Activated naive CD4-positive, alpha-beta T cell treated with anti-CD3 and anti-CD28 coated beads, Interleukin-2, amount 10 ng/mL, durations not matched to agents 7 days and 5 days (primary cell): ENCODE data around the gene HINT1.
"Not testable (repeated sequence)": the region's sequence is repeated elsewhere in the genome, so short reads cannot be mapped to it uniquely, and the experiment has no call there.

Experiments
- CTCF ChIA-PET: fragments of 350-600 bp; sonication (Branson Sonifier 250); formaldehyde crosslinking; loops from one replicate; lab custom pipeline; 2021; ENCODE audit warnings: antibody characterized with exemption; lab: Charles Lee
- DNase-seq: peaks from one replicate; pipeline ENCODE4 v3.0.0-alpha.2; 2020
- H3K27ac Mint-ChIP-seq: one replicate; pipeline ENCODE4 v1.8.0; 2021; ENCODE audit warnings: mild to moderate bottlenecking, moderate library complexity, mixed read lengths
- H3K27me3 Mint-ChIP-seq: one replicate; pipeline ENCODE4 v1.8.0; 2021; ENCODE audit warnings: mild to moderate bottlenecking, mixed read lengths
- H3K36me3 Mint-ChIP-seq: one replicate; pipeline ENCODE4 v1.8.0; 2021; ENCODE audit warnings: mixed read lengths
- H3K4me1 Mint-ChIP-seq: one replicate; pipeline ENCODE4 v1.8.0; 2021; ENCODE audit warnings: mixed read lengths
- H3K4me3 Mint-ChIP-seq: one replicate; pipeline ENCODE4 v1.8.0; 2021; ENCODE audit warnings: mild to moderate bottlenecking, moderate library complexity, mixed read lengths
- H3K9me3 Mint-ChIP-seq: one replicate; pipeline ENCODE4 v1.8.0; 2021; ENCODE audit warnings: mixed read lengths

The HINT1 gene

DNA sequence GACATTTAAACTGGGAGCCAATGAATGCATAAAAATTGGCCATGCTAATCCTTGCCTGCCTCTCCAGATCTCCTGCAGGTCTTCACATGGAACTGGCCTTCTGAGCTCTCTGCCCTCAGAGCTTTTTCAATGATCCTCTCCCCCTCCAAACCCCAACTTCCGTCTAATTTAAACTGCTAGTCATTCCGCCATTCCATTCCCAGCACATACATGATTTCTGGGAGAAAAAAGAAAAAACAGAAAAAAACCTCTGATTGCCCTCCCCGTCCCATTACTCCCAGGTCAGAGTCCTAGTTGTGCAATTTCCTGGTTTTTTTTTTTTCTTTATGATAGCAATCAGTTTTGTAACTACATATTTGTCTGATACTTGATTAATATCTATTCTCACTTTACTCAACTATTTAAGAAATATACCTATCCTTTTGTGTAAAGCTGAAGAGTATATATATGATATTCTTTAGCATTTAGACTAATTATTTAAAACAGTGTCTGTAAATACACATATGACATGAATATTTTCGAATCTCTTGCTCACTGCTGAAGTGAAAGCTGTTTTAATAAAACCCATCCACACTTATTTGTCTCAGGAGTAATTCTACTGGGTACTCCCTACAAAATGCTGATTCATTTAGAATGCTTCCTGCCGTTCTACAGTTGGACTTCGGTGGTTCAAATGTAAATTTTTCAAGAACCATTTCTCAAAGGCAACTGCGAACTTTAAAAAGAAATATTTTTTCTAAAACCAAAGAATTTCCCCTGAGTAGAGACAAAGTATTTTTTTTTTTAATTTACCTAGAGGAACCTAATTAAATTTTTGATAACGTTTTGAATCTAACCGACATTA, 1.6 kb downstream of the HINT1 start:
- Mint-ChIP-seq H3K4me3 (peak overlapping the region; percentile 85), H3K27me3 (peaks cover 4% of the 10 kb centered on the region), H3K4me1 (peaks cover 62% of the 10 kb centered on the region), H3K9me3 (no peaks in the 10 kb centered on the region), H3K27ac (peak overlapping the region; percentile 95), H3K36me3 (peaks cover 45% of the 10 kb centered on the region)
- no peak for DNase-seq
- CTCF ChIA-PET, result interaction anchor here (1.0 to 1.7 kb wide), 5 partner anchors 89 to 232 kb away, joined by 3 to 9 read pairs (median 3); partner anchors contain the start of gene CDC42SE2

DNA sequence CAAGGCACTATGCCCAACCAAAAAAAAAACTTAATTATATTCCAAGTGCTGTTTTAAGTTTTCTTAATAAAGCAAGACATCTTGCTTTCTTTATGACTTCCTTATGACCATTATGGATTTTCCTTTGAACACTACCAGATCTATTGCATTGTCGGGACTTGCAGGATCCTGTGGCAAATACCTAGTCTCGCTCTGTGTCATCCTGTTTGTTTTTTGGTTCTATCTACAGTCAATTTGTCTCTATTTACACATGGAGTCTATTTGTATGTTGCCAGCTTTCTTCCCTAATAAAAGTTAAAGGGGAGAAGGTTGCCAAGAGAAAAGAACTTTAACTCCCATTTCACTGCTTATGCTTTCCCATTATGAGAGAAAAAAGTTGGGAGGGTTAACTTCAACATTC, 4.9 kb downstream of the HINT1 start:
- no peak overlapping the region for H3K4me3 Mint-ChIP-seq
- H3K36me3 Mint-ChIP-seq, result peaks cover 65% of the 10 kb centered on the region
- H3K27me3 Mint-ChIP-seq, result peaks cover 3% of the 10 kb centered on the region
- H3K4me1 Mint-ChIP-seq, result peaks cover 58% of the 10 kb centered on the region
- no peak for DNase-seq
- H3K27ac Mint-ChIP-seq, result no peak overlapping the region
- H3K9me3 Mint-ChIP-seq, result no peaks in the 10 kb centered on the region
- CTCF ChIA-PET, result interaction anchor here (1.0 kb wide), 1 partner anchor 263 kb away, joined by 3 read pairs; no protein-coding TSS in a partner anchor

DNA sequence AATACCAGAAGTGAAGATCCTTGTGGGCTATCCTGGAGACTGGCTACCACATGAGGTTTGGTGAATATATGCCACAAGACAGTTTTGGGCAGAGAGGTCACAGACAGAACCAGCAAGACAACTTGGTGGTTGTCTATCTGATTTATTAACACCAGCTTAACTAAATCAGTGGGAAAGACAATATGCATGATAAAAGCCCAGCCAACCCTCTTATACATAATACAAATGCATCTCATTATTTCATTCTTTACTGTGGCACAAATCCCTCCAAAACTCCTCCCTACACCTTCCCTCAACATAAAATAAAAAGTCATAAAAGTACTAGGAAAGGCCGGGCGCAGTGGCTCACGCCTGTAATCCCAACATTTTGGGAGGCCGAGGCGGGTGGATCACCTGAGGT, 8.1 kb downstream of the HINT1 start:
- H3K27me3 Mint-ChIP-seq, result no peaks in the 10 kb centered on the region
- no peak for DNase-seq
- CTCF ChIA-PET, result no interaction called here
- peaks cover 43% of the 10 kb centered on the region for H3K4me1 Mint-ChIP-seq
- no peak overlapping the region for H3K4me3 Mint-ChIP-seq
- peaks cover 52% of the 10 kb centered on the region for H3K36me3 Mint-ChIP-seq
- no peaks in the 10 kb centered on the region for H3K9me3 Mint-ChIP-seq
- no peak overlapping the region for H3K27ac Mint-ChIP-seq

DNA sequence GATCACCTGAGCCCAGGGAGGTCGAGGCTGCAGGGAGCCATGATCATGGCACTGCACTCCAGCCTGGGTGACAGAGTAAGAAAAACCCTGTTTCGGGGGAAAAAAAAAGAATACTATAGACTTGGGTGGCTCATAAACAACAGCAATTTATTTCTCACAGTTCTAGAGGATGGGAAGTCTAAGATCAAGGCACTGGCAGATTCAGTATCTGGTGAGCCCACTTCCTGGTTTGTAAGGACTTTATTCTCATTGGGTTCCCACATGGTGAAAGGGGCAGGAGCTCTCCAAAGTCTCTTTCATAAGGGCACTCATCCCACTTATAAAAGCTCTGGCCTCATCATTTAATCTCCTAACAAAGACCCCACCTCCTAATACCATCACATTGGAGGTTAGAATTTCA, 8.7 kb downstream of the HINT1 start:
- no peak overlapping the region for H3K4me3 Mint-ChIP-seq
- CTCF ChIA-PET, result no interaction called here

DNA sequence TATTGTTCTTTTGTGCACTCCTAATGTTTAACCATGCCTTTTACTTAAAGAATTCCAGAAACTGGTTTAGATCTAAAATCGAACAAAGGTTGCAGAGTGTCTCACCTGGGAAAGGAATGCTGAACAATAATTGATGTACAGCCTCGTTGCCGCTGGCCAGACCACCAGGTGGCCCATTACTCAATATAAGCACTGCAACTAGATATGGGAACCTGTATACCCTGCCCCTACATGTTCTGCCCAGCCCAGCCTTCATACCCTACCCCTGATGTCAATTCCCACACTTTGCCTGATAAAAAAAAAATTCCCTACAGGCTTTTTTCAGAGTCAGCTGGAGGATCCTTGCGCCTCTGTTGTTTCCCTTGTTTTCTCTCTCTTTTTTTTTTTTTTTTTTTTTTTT, 13.8 kb downstream of the HINT1 start:
- Mint-ChIP-seq H3K4me1 (peaks cover 3% of the 10 kb centered on the region), H3K4me3 (no peak overlapping the region), H3K27me3 (no peaks in the 10 kb centered on the region), H3K36me3 (peaks cover 8% of the 10 kb centered on the region), H3K9me3 (no peaks in the 10 kb centered on the region), H3K27ac (no peak overlapping the region)
- no peak for DNase-seq
- CTCF ChIA-PET, result interaction anchor here (0.6 kb wide), 1 partner anchor 10 kb away, joined by 3 read pairs; no protein-coding TSS in a partner anchor

More for the DNA sequence above, 8.7 kb downstream of the HINT1 start:
- H3K27ac Mint-ChIP-seq, result peak overlapping the region; percentile 54
- no peaks in the 10 kb centered on the region for H3K27me3 Mint-ChIP-seq
- no peak for DNase-seq
- peaks cover 38% of the 10 kb centered on the region for H3K4me1 Mint-ChIP-seq
- no peaks in the 10 kb centered on the region for H3K9me3 Mint-ChIP-seq
- H3K36me3 Mint-ChIP-seq, result peaks cover 48% of the 10 kb centered on the region

DNA sequence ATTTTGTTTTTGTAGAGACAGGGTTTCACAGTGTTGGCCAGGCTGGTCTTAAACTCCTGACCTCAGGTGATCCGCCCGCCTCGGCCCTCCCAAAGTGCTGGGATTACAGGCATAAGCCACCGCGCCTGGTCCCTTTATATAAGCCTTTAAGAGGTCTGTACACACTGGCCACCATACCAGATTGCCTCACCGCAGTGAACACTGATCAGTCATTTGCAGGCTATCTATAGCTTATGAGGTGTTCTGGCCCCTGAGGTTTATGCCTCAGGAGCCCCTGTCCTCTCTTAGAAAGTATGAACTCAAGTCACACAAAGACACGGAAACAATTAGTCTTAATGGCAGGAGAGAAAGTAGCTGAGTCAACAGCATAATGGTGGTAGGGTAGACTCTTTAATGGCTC, 14.6 kb downstream of the HINT1 start:
- H3K27ac Mint-ChIP-seq, result no peak overlapping the region
- CTCF ChIA-PET, result no interaction called here
- DNase-seq, result no peak
- H3K9me3 Mint-ChIP-seq, result no peaks in the 10 kb centered on the region
- H3K27me3 Mint-ChIP-seq, result no peaks in the 10 kb centered on the region
- H3K4me1 Mint-ChIP-seq, result no peaks in the 10 kb centered on the region
- H3K36me3 Mint-ChIP-seq, result peaks cover 4% of the 10 kb centered on the region
- H3K4me3 Mint-ChIP-seq, result no peak overlapping the region

DNA sequence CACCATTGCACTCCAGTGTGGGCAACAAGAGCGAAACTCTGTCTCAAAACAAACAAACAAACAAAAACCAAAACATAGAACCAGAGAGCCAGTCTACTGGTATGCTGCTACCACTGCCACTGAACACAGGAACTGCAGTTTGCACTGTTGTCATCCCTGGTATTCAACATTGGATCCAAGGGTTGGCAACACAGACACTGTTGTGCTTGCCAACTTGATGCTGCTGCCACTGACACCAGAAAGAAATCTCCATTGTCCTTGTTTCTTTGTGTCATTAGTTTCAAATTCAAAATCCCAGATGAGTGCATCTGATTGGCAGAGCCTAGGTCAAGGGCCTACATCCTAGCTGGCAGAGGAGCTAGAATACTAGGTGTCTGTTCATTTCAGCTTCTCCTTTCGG, 16.2 kb downstream of the HINT1 start:
- H3K4me3 Mint-ChIP-seq, result no peak overlapping the region
- no peaks in the 10 kb centered on the region for H3K4me1 Mint-ChIP-seq
- peaks cover 1% of the 10 kb centered on the region for H3K36me3 Mint-ChIP-seq
- H3K27me3 Mint-ChIP-seq, result no peaks in the 10 kb centered on the region
- CTCF ChIA-PET, result no interaction called here
- no peak for DNase-seq
- no peak overlapping the region for H3K27ac Mint-ChIP-seq
- H3K9me3 Mint-ChIP-seq, result no peaks in the 10 kb centered on the region

DNA sequence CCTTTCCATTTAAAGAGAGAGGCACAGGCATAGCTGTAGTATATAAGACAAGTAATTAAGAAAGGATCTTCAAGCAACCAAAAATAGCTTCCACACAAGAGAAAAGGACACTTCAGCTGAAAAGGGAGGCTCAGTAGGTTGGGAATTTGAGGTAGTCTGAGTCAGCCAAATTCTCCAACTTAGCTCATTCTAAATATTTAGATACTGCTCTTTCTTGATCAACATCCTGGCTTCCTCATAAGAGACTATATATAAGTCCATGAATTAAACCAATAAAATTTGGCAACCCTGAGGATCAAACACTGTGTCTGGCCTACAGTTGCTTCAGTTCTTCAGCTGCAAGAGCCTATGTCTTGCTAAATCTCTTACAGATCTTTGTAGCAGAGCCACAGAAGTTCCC, 17.8 kb downstream of the HINT1 start:
- Mint-ChIP-seq H3K4me1 (no peaks in the 10 kb centered on the region), H3K4me3 (no peak overlapping the region), H3K27ac (no peak overlapping the region), H3K27me3 (no peaks in the 10 kb centered on the region), H3K36me3 (no peaks in the 10 kb centered on the region), H3K9me3 (no peaks in the 10 kb centered on the region)
- no peak for DNase-seq
- CTCF ChIA-PET, result no interaction called here

DNA sequence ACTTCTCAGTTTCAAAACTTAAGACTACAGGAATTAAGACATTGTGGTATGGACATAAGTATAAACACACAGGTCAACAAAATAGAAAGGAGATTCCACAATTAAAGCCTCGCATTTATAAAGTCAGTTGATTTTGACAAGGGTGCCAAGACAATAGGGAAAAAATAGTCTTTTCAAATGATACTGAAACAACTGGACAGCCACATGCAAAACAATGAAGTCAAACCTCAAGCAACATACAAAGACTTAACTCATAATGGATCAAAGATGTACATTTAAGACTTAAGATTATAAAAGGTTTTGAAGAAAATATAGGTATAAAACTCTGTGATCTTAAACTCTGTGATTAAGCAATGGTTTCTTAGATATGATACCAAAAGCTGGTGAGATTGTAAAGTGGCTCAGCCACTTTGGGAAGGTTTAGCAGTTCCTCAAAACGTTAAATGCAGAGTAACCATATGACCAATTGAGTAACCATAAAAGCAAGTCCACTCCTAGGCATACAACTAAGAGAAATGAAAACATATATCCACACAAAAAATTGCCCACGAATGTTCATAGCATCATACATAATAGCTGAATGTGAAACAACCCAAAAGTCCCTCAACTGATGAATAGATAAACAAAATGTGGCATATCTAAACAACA, 22.0 kb downstream of the HINT1 start:
- Mint-ChIP-seq H3K4me1 (peaks cover 7% of the 10 kb centered on the region), H3K27me3 (no peaks in the 10 kb centered on the region), H3K36me3 (no peaks in the 10 kb centered on the region), H3K27ac (no peak overlapping the region), H3K9me3 (peaks cover 3% of the 10 kb centered on the region), H3K4me3 (no peak overlapping the region)
- no peak for DNase-seq
- CTCF ChIA-PET, result no interaction called here

DNA sequence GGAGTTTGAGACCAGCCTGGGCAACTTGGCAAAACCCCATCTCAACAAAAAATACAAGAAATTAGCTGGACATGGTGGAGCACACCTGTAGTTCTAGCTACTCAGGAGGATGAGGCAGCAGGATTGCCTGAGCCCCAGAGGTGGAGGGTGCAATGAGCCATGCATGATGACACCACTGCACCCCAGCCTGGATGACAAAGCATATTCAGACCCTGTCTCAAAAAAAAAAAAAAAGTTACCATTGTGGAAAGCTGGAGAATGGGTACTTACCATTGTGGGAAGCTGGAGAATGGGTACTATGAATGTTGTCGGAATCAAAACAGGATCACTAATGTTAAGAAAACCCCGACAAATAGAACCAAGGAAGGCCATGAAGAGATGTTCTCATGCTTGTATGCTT, 25.7 kb downstream of the HINT1 start:
- peaks cover 16% of the 10 kb centered on the region for H3K4me1 Mint-ChIP-seq
- CTCF ChIA-PET, result no interaction called here
- H3K4me3 Mint-ChIP-seq, result no peak overlapping the region
- peaks cover 5% of the 10 kb centered on the region for H3K27me3 Mint-ChIP-seq
- H3K36me3 Mint-ChIP-seq, result peaks cover 6% of the 10 kb centered on the region
- no peak overlapping the region for H3K27ac Mint-ChIP-seq
- no peak for DNase-seq
- H3K9me3 Mint-ChIP-seq, result peaks cover 15% of the 10 kb centered on the region

DNA sequence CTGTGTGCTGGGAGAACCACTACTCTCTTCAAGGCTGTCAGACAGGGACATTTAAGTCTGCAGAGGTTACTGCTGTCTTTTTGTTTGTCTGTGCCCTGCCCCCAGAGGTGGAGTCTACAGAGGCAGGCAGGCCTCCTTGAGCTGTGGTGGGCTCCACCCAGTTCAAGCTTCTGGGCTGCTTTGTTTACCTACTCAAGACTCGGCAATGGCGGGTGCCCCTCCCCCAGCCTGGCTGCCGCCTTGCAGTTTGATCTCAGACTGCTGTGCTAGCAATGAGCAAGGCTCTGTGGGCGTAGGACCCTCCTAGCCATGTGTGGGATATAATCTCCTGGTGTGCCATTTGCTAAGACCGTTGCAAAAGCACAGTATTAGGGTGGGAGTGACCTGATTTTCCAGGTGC, 26.6 kb downstream of the HINT1 start:
- H3K27ac Mint-ChIP-seq, H3K4me3 Mint-ChIP-seq, H3K27me3 Mint-ChIP-seq, CTCF ChIA-PET, H3K36me3 Mint-ChIP-seq: not testable (repeated sequence)
- Mint-ChIP-seq H3K9me3 (peaks cover 18% of the 10 kb centered on the region), H3K4me1 (peaks cover 16% of the 10 kb centered on the region)
- DNase-seq, result peak; percentile 32

DNA sequence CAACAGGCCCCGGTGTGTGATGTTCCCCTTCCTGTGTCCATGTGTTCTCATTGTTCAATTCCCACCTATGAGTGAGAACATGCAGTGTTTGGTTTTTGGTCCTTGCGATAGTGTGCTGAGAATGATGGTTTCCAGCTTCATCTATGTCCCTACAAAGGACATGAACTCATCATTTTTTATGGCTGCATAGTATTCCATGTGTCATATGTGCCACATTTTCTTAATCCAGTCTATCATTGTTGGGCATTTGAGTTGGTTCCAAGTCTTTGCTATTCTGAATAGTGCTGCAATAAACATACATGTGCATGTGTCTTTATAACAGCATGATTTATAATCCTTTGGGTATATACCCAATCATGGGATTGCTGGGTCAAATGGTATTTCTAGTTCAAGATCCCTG, 32.0 kb downstream of the HINT1 start:
- H3K27ac Mint-ChIP-seq, CTCF ChIA-PET, H3K4me3 Mint-ChIP-seq, DNase-seq, H3K27me3 Mint-ChIP-seq, H3K36me3 Mint-ChIP-seq, H3K4me1 Mint-ChIP-seq: not testable (repeated sequence)
- H3K9me3 Mint-ChIP-seq, result peaks cover 14% of the 10 kb centered on the region

DNA sequence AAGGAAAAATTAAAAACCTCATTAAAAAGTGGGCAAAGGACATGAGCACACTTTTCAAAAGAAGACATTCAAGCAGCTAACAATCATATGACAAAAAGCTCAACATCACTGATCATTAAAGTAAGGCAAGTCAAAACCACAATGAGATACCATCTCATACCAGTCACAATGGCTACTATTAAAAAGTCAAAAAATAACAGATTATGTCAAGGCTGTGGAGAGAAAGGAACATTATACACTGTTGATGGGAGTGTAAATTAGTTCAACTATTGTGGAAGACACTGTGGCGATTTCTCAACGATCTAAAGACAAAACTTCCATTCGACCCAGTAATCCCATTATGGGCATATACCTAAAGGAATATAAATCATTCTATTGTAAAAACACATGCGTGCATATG, 35.8 kb downstream of the HINT1 start:
- DNase-seq, result no peak
- CTCF ChIA-PET, result no interaction called here
- no peaks in the 10 kb centered on the region for H3K27me3 Mint-ChIP-seq
- H3K27ac Mint-ChIP-seq, result no peak overlapping the region
- H3K9me3 Mint-ChIP-seq, result peaks cover 11% of the 10 kb centered on the region
- H3K4me3 Mint-ChIP-seq, result no peak overlapping the region
- no peaks in the 10 kb centered on the region for H3K36me3 Mint-ChIP-seq
- H3K4me1 Mint-ChIP-seq, result no peaks in the 10 kb centered on the region

DNA sequence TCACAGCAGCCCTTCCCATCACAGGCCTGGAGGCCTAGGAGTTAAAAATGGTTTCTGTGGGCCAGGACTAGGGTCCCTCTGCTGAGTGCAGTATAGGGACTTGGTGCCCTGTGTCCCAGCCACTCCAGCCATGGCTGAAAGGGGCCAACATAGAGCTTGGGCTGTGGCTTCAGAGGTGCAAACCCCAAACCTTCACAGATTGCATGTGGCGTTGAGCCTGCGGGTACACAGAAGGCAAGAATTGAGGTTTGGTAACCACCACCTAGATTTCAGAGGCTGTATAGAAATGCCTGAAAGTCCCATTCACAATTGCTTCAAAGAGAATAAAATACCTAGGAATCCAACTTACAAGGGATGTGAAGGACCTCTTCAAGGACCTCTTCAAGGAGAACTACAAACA, 37.8 kb downstream of the HINT1 start:
- H3K27ac Mint-ChIP-seq, H3K4me1 Mint-ChIP-seq, CTCF ChIA-PET, H3K27me3 Mint-ChIP-seq, H3K4me3 Mint-ChIP-seq, DNase-seq, H3K36me3 Mint-ChIP-seq: not testable (repeated sequence)
- H3K9me3 Mint-ChIP-seq, result peaks cover 16% of the 10 kb centered on the region

DNA sequence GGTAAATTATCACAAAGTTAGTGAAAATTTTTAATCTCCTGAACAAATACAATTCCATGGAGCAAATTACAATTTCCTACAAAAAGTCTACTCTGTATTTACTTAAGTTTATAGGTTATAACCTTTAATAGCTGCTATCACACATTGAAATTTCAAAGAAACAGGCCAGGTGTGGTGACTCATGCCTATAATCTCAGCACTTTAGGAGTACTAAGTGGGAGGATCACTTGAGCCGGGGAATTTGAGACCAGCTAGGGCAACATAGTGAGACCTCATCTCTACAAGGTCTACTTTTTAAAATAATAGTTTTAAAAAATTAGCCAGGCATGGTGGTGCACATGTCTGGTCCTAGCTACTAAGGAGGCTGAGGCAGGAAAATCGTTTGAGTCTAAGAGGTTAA, 50.3 kb downstream of the HINT1 start:
- H3K4me3 Mint-ChIP-seq, result no peak overlapping the region
- no peak overlapping the region for H3K27ac Mint-ChIP-seq
- peaks cover 3% of the 10 kb centered on the region for H3K27me3 Mint-ChIP-seq
- H3K9me3 Mint-ChIP-seq, result no peaks in the 10 kb centered on the region
- H3K36me3 Mint-ChIP-seq, result no peaks in the 10 kb centered on the region
- CTCF ChIA-PET, result interaction anchor here (0.6 kb wide), 1 partner anchor 147 kb away, joined by 4 read pairs; no protein-coding TSS in a partner anchor
- DNase-seq, result no peak
- H3K4me1 Mint-ChIP-seq, result no peaks in the 10 kb centered on the region
